Body of pancreas (tissue), 4 donors: ENCODE measurements around the gene POLR2J. TPM values are rescaled to one million over a fixed set of nuclear protein-coding genes. Genes with fewer than 3 reads are reported as not detected.

Experiments used
- ATAC-seq: fragments of 150-250 bp; one replicate; pipeline ENCODE4 v1.9.1; 2016
- DNase-seq, 4 donors: peaks; one replicate each; pipeline ENCODE4 v3.0.0-alpha.2; 2019
- H3K27ac ChIP-seq, 4 donors: fragments of 200-600 bp; sonication (generic); 1 replicate in 3 of 4; 2 replicates in 1 of 4; pipeline versions ENCODE4 v1.5.1 to v1.6.1; 2016 to 2019; ENCODE audit warnings: mild to moderate bottlenecking in 1 of 4, mixed read lengths in 1 of 4, moderate library complexity in 1 of 4
- H3K27me3 ChIP-seq, 2 donors: fragments of 200-600 bp; sonication (generic); one replicate each; pipeline ENCODE4 v1.6.0; 2016; ENCODE audit warnings: mild to moderate bottlenecking in 1 of 2
- H3K36me3 ChIP-seq, 2 donors: fragments of 200-600 bp; sonication (generic); replicated peaks in 1 of 2; 2 replicates each; pipeline ENCODE4 v1.5.1; 2016; ENCODE audit warnings: low read depth in 2 of 2; ENCODE audit not compliant: insufficient read depth in 1 of 2
- H3K4me1 ChIP-seq: fragments of 200-600 bp; sonication (generic); one replicate; pipeline ENCODE4 v1.6.0; 2016
- H3K4me3 ChIP-seq, 2 donors: fragments of 200-600 bp; sonication (generic); 1 replicate in 1 of 2; 2 replicates in 1 of 2; pipeline ENCODE4 v1.5.1; 2016 to 2019
- H3K9me3 ChIP-seq, 3 donors: fragments of 200-600 bp; sonication (generic); 1 replicate in 2 of 3; 2 replicates in 1 of 3; pipeline ENCODE4 v1.5.1; 2016
- CTCF ChIP-seq, 7 experiments: fragments of 450-650 bp in 4 of 7; fragments of 200-600 bp in 3 of 7; sonication (generic) in 3 of 7; IDR thresholded peaks; one replicate each; pipeline ENCODE4 v1.5.1; 2016 to 2019; ENCODE audit warnings: antibody characterized with exemption in 7 of 7
- POLR2A ChIP-seq, 3 donors: fragments of 450-650 bp; IDR thresholded peaks; one replicate each; pipeline ENCODE4 v1.6.1; 2016; ENCODE audit warnings: antibody characterized with exemption in 3 of 3, mild to moderate bottlenecking in 2 of 3
- WGBS, 2 donors: methylation state at CpG; one replicate each; pipeline ENCODE4 v1.1.5; 2017; 5-methylcytosine and 5-hydroxymethylcytosine counted together
- intact Hi-C: fragments of 100-400 bp; cut with DNase I; formaldehyde crosslinking; loops from one replicate; pipeline ENCODE4 v1.15.1; 2023
- total RNA-seq, 2 donors: library from RNA; depleted of rRNA; stranded (reverse); fragments of >200 nt; gene quantifications; one replicate each; pipeline ENCODE4 v1.1.0, GENCODE V29; 2016

POLR2J gene
- total RNA-seq, 2 donors from 2014 or later = 6.6 to 12.5 TPM

- H3K27me3 ChIP-seq = no peaks in the 10 kb centered on the region
- no peak for TF ChIP-seq POLR2A (IDR thresholded peaks at IDR 0.05)
- no peak for TF ChIP-seq CTCF (IDR thresholded peaks at IDR 0.05)
- no peaks in the 10 kb centered on the region for H3K9me3 ChIP-seq
- H3K36me3 ChIP-seq = peaks cover 0 to 4% of the 10 kb centered on the region in 2 donors
- no peak for DNase-seq
- no peak overlapping the region for H3K27ac ChIP-seq
- WGBS, 2 donors = 72 to 100% methylated on average over 1 to 7 of the region's 7 CpGs
- H3K4me3 ChIP-seq = no peak overlapping the region
- ATAC-seq = no peak
- intact Hi-C loops = no loop called here
- H3K4me1 ChIP-seq = no peaks in the 10 kb centered on the region
Measured at GRCh38 chr7:102453319-102453718, 25.4 kb downstream of the POLR2J start.

- H3K27me3 ChIP-seq = no peaks in the 10 kb centered on the region
- H3K36me3 ChIP-seq = peaks cover 0 to 4% of the 10 kb centered on the region in 2 donors
- H3K27ac ChIP-seq = no peak overlapping the region
- H3K9me3 ChIP-seq = no peaks in the 10 kb centered on the region
- no peak for TF ChIP-seq POLR2A (IDR thresholded peaks at IDR 0.05)
- no peak for TF ChIP-seq CTCF (IDR thresholded peaks at IDR 0.05)
- intact Hi-C loops = no loop called here
- no peak for DNase-seq
- no peak for ATAC-seq
- WGBS, 2 donors = 93 to 94% methylated on average over 5 to 6 of the region's 6 CpGs
- no peak overlapping the region for H3K4me3 ChIP-seq
- H3K4me1 ChIP-seq = no peaks in the 10 kb centered on the region
Measured at GRCh38 chr7:102452451-102452850, 26.3 kb downstream of the POLR2J start.

- no peak for DNase-seq
Measured at GRCh38 chr7:102451371-102452054, 27.2 kb downstream of the POLR2J start.

GRCh38 chr7:102450242-102450641 is 28.5 kb downstream of the POLR2J start:
- no peak for ATAC-seq
- H3K36me3 ChIP-seq = no peaks in the 10 kb centered on the region
- H3K27ac ChIP-seq = no peak overlapping the region
- DNase-seq = no peak
- peak in 1 of 7 experiments; percentile 5 for TF ChIP-seq CTCF (IDR thresholded peaks at IDR 0.05)
- no peak for TF ChIP-seq POLR2A (IDR thresholded peaks at IDR 0.05)
- H3K4me1 ChIP-seq = no peaks in the 10 kb centered on the region
- 73 to 79% methylated on average over 6 of the region's 6 CpGs for WGBS, 2 donors
- H3K27me3 ChIP-seq = no peaks in the 10 kb centered on the region
- no peak overlapping the region for H3K4me3 ChIP-seq
- H3K9me3 ChIP-seq = no peaks in the 10 kb centered on the region
- intact Hi-C loops = no loop called here

More at GRCh38 chr7:102451371-102452054, 27.2 kb downstream of the POLR2J start:
- H3K4me1 ChIP-seq = no peaks in the 10 kb centered on the region
- no peak overlapping the region for H3K27ac ChIP-seq
- WGBS, 2 donors = 43 to 63% methylated on average over 11 to 23 of the region's 23 CpGs
- no peaks in the 10 kb centered on the region for H3K27me3 ChIP-seq
- TF ChIP-seq CTCF (IDR thresholded peaks at IDR 0.05) (no peak), POLR2A (IDR thresholded peaks at IDR 0.05) (no peak)
- intact Hi-C loops = no loop called here
- H3K36me3 ChIP-seq = no peaks in the 10 kb centered on the region
- ATAC-seq = peak; percentile 25
- no peak overlapping the region for H3K4me3 ChIP-seq
- no peaks in the 10 kb centered on the region for H3K9me3 ChIP-seq

- DNase-seq (no peak), ATAC-seq (no peak)
- Histone ChIP-seq H3K27ac (no peak overlapping the region), H3K4me3 (no peak overlapping the region), H3K27me3 (no peaks in the 10 kb centered on the region), H3K9me3 (no peaks in the 10 kb centered on the region), H3K36me3 (no peaks in the 10 kb centered on the region), H3K4me1 (no peaks in the 10 kb centered on the region)
- TF ChIP-seq CTCF (IDR thresholded peaks at IDR 0.05) = no peak
- TF ChIP-seq POLR2A (IDR thresholded peaks at IDR 0.05) = no peak
- intact Hi-C loops = no loop called here
- 93 to 97% methylated on average over 15 of the region's 15 CpGs for WGBS, 2 donors
Measured at GRCh38 chr7:102449136-102449535, 29.6 kb downstream of the POLR2J start.
